Right atrium auricular region (tissue), 2 donors: ENCODE results near the gene MRGPRD. TPM values are rescaled to one million over a fixed set of nuclear protein-coding genes. Genes with fewer than 3 reads are reported as not detected.

ENCODE experiments used
- DNase-seq: peaks from one replicate; pipeline ENCODE4 v3.0.0-alpha.2; 2019; ENCODE audit warnings: low spot score
- H3K27ac ChIP-seq, 2 donors: fragments of 200-600 bp; sonication (generic); 1 replicate in 1 of 2; 2 replicates in 1 of 2; pipeline ENCODE4 v1.5.1; 2016 to 2019
- H3K27me3 ChIP-seq, 2 donors: fragments of 200-600 bp; sonication (generic); one replicate each; pipeline versions ENCODE4 v1.5.1 to v1.6.0; 2017 to 2019
- H3K36me3 ChIP-seq: fragments of 200-600 bp; sonication (generic); one replicate; pipeline ENCODE4 v1.5.1; 2016
- H3K4me1 ChIP-seq, 2 donors: fragments of 200-600 bp; sonication (generic); one replicate each; pipeline versions ENCODE4 v1.5.1 to v1.6.0; 2017 to 2019
- H3K4me3 ChIP-seq, 2 donors: fragments of 200-600 bp; sonication (generic); 1 replicate in 1 of 2; 2 replicates in 1 of 2; pipeline ENCODE4 v1.5.1; 2017 to 2019; ENCODE audit warnings: mild to moderate bottlenecking in 1 of 2, moderate library complexity in 1 of 2
- H3K9me3 ChIP-seq, 2 donors: fragments of 200-600 bp; sonication (generic); one replicate each; pipeline ENCODE4 v1.5.1; 2019
- total RNA-seq, 2 donors: library from RNA; depleted of rRNA; stranded (reverse); fragments of >200 nt; gene quantifications; one replicate each; pipeline ENCODE4 v1.1.0, GENCODE V29; 2016
- TF ChIP-seq, protein P1 (sequence below), 2 donors: fragments of 200-600 bp; sonication (generic); IDR thresholded peaks; one replicate each; pipeline ENCODE4 v1.5.1; 2019; ENCODE audit warnings: antibody characterized with exemption in 2 of 2

The MRGPRD gene
- total RNA-seq, 2 donors from 2014 or later: not detected

DNA sequence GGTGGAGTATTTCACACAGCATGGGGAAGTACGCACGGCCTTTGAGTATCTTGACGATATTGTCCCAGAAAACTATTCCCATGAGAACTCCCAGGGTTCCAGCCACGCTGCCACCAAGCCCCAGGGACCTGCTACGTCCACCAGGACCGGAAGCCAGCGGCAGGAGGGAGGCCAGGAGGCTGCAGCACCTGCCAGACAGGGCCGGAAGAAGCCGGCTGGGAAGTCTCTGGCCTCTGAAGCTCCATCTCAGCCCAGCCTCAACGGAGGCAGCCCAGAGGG, 44.5 kb downstream of the MRGPRD start:
- Histone ChIP-seq H3K4me3 (no peak overlapping the region), H3K9me3 (no peaks in the 10 kb centered on the region), H3K36me3 (peaks cover 62% of the 10 kb centered on the region), H3K27me3 (no peaks in the 10 kb centered on the region), H3K27ac (no peak overlapping the region), H3K4me1 (no peaks in the 10 kb centered on the region)
- no peak for DNase-seq
- TF ChIP-seq, protein P1, sequence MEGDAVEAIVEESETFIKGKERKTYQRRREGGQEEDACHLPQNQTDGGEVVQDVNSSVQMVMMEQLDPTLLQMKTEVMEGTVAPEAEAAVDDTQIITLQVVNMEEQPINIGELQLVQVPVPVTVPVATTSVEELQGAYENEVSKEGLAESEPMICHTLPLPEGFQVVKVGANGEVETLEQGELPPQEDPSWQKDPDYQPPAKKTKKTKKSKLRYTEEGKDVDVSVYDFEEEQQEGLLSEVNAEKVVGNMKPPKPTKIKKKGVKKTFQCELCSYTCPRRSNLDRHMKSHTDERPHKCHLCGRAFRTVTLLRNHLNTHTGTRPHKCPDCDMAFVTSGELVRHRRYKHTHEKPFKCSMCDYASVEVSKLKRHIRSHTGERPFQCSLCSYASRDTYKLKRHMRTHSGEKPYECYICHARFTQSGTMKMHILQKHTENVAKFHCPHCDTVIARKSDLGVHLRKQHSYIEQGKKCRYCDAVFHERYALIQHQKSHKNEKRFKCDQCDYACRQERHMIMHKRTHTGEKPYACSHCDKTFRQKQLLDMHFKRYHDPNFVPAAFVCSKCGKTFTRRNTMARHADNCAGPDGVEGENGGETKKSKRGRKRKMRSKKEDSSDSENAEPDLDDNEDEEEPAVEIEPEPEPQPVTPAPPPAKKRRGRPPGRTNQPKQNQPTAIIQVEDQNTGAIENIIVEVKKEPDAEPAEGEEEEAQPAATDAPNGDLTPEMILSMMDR (IDR thresholded peaks at IDR 0.05): no peak

DNA sequence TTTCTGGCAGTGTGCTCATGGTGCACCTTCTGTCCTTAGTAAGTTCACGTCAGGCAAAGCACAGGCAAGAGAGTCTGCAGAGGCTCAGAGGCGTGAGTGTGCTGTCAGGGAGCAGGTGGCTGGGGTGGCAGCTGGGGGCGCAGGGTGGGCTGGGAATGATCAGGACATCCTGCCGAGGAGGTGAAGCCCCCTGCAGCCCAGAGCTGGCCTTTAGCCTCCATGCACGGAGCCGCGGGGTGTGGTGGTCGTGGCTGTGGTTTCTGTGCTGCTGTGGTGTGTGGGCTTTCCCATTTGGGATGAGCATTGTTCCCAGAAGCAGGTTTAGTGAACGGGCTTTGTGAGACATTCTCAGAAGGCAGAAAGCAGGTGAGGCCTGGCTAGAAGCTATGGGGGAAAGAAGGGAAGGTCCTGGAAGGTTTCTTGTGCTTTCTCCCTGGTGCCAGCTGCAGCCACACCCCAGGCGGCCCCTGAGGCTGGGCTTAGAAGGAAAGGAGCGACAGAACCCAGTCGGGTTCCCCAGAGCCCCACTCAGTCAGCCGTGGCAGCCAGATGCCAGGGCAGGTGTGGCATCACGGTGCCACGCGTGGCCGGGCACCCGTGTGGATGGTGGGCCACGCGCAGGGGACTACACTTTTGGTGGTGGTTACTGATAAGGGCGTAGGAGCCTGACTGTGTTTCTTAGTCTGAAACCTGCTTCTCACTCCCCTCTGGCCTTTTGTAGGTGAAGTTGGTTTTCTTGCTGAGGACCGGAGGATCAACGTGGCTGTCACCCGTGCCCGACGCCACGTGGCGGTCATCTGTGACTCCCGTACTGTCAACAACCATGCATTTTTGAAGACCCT, 45.0 kb downstream of the MRGPRD start:
- Histone ChIP-seq H3K4me3 (no peak overlapping the region), H3K36me3 (peaks cover 68% of the 10 kb centered on the region), H3K27me3 (no peaks in the 10 kb centered on the region), H3K27ac (no peak overlapping the region), H3K4me1 (no peaks in the 10 kb centered on the region), H3K9me3 (no peaks in the 10 kb centered on the region)
- no peak for DNase-seq
- TF ChIP-seq, protein P1 (IDR thresholded peaks at IDR 0.05): no peak

DNA sequence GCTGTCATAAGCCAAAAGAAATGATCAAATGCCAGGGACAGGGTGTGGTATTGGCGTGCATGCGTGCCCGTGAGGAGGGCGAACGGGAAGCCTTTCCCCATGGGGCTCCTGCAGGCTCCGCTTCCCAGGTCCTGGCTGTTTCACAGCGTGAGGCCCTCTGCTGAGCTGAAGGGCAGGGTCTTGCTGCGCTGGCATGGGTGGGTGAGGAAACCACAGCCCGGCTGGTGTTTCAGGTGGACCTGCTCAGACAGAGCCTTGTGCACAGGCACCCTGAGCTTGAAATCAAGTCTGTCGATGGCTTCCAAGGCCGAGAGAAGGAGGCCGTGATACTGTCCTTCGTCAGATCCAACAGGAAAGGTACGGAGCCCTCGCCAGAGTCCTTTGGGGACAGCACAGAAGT, 45.7 kb downstream of the MRGPRD start:
- Histone ChIP-seq H3K4me1 (no peaks in the 10 kb centered on the region), H3K4me3 (no peak overlapping the region), H3K27ac (no peak overlapping the region), H3K9me3 (no peaks in the 10 kb centered on the region), H3K36me3 (peaks cover 72% of the 10 kb centered on the region), H3K27me3 (no peaks in the 10 kb centered on the region)
- TF ChIP-seq, protein P1 (IDR thresholded peaks at IDR 0.05): no peak
- DNase-seq: no peak

DNA sequence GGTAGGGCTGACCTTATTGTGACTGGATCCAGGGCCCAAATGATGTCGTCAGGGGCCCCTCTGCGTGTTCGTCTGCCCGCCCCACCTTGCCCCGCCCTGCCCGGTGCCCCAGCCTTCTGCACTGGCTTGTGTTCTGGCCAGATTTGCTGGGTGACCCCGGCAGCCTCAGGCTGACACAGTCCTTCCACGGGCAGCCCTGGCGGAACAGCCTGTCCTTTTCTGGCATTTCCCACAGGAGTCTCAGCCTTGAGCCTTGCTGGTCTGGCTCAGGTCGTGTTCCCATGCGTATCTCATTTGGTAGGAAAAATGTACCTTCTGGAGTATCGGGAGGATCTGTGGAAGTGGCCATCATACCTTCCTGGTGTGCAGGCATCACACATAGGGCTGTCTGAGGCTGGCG, 46.1 kb downstream of the MRGPRD start:
- Histone ChIP-seq H3K4me1 (no peaks in the 10 kb centered on the region), H3K27ac (no peak overlapping the region), H3K36me3 (peaks cover 72% of the 10 kb centered on the region)

DNA sequence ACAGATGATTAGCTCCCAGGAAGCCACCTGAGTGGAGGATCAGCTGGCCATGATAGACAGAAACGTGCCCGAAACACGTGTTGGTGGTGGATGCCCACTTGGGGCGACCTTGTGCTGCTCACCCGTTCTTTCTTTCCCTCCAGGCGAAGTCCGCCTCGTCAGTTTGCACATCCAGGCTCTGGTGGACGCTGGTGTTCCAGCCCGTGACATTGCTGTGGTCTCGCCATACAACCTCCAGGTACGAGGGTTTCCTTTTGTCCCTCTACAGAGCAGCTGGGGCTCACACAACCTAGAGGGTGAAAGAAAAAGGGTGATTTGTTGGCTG, 46.5 kb downstream of the MRGPRD start:
- Histone ChIP-seq H3K27me3 (no peaks in the 10 kb centered on the region), H3K36me3 (peaks cover 72% of the 10 kb centered on the region), H3K4me3 (no peak overlapping the region), H3K27ac (no peak overlapping the region), H3K9me3 (no peaks in the 10 kb centered on the region), H3K4me1 (no peaks in the 10 kb centered on the region)
- no peak for DNase-seq
- TF ChIP-seq, protein P1 (IDR thresholded peaks at IDR 0.05): no peak

More for the DNA sequence above, 46.1 kb downstream of the MRGPRD start:
- no peaks in the 10 kb centered on the region for H3K27me3 ChIP-seq
- TF ChIP-seq, protein P1 (IDR thresholded peaks at IDR 0.05): no peak
- no peak for DNase-seq
- H3K4me3 ChIP-seq: no peak overlapping the region
- no peaks in the 10 kb centered on the region for H3K9me3 ChIP-seq
